ENCODE measurements around the gene BCKDK. TPM values are rescaled to one million over a fixed set of nuclear protein-coding genes. Genes with fewer than 3 reads are reported as not detected.

Gene BCKDK
- total RNA-seq, 1 experiment from 2014 or later = 49.3 TPM

DNA sequence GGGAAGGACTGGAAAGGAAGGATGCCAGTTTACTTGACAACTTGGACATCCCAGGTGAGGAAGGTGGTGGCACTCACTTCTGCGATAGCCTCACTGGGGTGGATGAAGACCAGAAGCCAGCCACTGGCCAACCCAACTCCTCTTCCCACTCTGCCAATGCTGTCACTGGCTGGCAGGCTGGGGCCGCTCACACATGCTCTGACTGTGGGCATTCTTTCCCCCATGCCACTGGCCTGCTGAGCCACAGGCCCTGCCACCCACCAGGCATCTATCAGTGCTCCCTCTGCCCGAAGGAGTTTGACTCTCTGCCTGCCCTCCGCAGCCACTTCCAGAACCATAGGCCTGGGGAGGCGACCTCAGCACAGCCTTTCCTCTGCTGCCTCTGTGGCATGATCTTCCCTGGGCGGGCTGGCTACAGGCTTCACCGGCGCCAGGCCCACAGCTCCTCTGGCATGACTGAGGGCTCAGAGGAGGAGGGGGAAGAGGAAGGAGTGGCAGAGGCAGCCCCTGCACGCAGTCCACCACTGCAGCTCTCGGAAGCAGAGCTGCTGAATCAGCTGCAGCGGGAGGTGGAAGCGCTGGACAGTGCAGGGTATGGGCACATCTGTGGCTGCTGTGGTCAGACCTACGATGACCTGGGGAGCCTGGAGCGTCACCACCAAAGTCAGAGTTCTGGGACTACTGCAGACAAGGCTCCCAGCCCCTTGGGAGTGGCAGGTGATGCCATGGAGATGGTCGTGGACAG is 29.4 kb upstream of the BCKDK start:
- H3K4me3 Mint-ChIP-seq (ENCODE audit: low read depth, unreplicated experiment) = no peak overlapping the region
- TF ChIP-seq, protein P1, sequence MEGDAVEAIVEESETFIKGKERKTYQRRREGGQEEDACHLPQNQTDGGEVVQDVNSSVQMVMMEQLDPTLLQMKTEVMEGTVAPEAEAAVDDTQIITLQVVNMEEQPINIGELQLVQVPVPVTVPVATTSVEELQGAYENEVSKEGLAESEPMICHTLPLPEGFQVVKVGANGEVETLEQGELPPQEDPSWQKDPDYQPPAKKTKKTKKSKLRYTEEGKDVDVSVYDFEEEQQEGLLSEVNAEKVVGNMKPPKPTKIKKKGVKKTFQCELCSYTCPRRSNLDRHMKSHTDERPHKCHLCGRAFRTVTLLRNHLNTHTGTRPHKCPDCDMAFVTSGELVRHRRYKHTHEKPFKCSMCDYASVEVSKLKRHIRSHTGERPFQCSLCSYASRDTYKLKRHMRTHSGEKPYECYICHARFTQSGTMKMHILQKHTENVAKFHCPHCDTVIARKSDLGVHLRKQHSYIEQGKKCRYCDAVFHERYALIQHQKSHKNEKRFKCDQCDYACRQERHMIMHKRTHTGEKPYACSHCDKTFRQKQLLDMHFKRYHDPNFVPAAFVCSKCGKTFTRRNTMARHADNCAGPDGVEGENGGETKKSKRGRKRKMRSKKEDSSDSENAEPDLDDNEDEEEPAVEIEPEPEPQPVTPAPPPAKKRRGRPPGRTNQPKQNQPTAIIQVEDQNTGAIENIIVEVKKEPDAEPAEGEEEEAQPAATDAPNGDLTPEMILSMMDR (IDR thresholded peaks at IDR 0.05; ENCODE audit: unreplicated experiment) = no peak
- peaks cover 13% of the 10 kb centered on the region for H3K4me1 Mint-ChIP-seq (ENCODE audit: low read depth, unreplicated experiment)
- intact Hi-C loops (cut with micrococcal nuclease; ENCODE audit: unreplicated experiment) = no loop called here
- no peak for DNase-seq
- peaks cover 69% of the 10 kb centered on the region for H3K36me3 Mint-ChIP-seq (ENCODE audit: insufficient read depth, unreplicated experiment)
- no peaks in the 10 kb centered on the region for H3K27me3 Mint-ChIP-seq (ENCODE audit: unreplicated experiment)
- no peaks in the 10 kb centered on the region for H3K9me3 Mint-ChIP-seq (ENCODE audit: low read depth, unreplicated experiment)
- BruUV-seq (replicated peaks) = no TSS peak
- CTCF ChIA-PET = no interaction called here
- H3K27ac Mint-ChIP-seq (ENCODE audit: unreplicated experiment) = no peak overlapping the region

DNA sequence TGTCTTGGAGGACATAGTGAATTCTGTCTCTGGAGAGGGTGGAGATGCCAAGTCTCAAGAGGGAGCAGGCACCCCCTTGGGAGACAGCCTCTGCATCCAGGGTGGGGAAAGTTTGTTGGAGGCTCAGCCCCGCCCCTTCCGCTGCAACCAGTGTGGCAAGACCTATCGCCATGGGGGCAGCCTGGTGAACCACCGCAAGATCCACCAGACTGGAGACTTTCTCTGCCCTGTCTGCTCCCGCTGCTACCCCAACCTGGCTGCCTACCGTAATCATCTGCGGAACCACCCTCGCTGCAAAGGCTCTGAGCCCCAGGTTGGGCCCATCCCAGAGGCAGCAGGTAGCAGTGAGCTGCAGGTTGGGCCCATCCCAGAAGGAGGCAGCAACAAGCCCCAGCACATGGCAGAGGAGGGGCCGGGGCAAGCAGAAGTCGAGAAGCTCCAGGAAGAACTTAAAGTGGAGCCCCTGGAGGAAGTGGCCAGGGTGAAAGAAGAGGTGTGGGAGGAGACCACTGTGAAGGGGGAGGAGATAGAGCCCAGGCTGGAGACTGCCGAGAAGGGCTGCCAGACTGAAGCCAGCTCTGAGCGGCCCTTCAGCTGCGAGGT is 28.7 kb upstream of the BCKDK start:
- CTCF ChIA-PET = no interaction called here
- Mint-ChIP-seq H3K4me3 (ENCODE audit: low read depth, unreplicated experiment) (no peak overlapping the region), H3K9me3 (ENCODE audit: low read depth, unreplicated experiment) (no peaks in the 10 kb centered on the region), H3K4me1 (ENCODE audit: low read depth, unreplicated experiment) (peaks cover 10% of the 10 kb centered on the region), H3K36me3 (ENCODE audit: insufficient read depth, unreplicated experiment) (peaks cover 62% of the 10 kb centered on the region), H3K27me3 (ENCODE audit: unreplicated experiment) (no peaks in the 10 kb centered on the region), H3K27ac (ENCODE audit: unreplicated experiment) (no peak overlapping the region)
- intact Hi-C loops (cut with micrococcal nuclease; ENCODE audit: unreplicated experiment) = no loop called here
- BruUV-seq (replicated peaks) = no TSS peak
- TF ChIP-seq, protein P1 (IDR thresholded peaks at IDR 0.05; ENCODE audit: unreplicated experiment) = no peak
- DNase-seq = no peak

DNA sequence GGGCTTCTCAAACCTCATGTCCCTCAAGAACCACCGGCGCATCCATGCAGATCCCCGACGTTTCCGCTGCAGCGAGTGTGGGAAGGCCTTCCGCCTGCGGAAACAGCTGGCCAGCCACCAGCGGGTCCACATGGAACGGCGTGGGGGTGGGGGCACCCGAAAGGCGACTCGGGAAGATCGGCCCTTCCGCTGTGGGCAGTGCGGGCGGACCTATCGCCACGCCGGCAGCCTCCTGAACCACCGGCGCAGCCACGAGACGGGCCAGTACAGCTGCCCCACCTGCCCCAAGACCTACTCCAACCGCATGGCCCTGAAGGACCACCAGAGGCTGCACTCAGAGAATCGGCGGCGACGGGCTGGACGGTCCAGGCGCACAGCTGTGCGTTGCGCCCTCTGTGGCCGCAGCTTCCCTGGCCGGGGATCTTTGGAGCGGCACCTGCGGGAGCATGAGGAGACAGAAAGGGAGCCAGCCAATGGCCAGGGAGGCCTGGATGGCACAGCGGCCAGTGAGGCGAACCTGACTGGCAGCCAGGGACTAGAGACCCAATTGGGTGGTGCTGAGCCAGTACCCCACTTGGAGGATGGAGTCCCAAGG is 28.1 kb upstream of the BCKDK start:
- no TSS peak for BruUV-seq (replicated peaks)
- H3K27ac Mint-ChIP-seq (ENCODE audit: unreplicated experiment) = no peak overlapping the region
- no peaks in the 10 kb centered on the region for H3K27me3 Mint-ChIP-seq (ENCODE audit: unreplicated experiment)
- peaks cover 3% of the 10 kb centered on the region for H3K4me1 Mint-ChIP-seq (ENCODE audit: low read depth, unreplicated experiment)
- intact Hi-C loops (cut with micrococcal nuclease; ENCODE audit: unreplicated experiment) = no loop called here
- H3K9me3 Mint-ChIP-seq (ENCODE audit: low read depth, unreplicated experiment) = no peaks in the 10 kb centered on the region
- H3K36me3 Mint-ChIP-seq (ENCODE audit: insufficient read depth, unreplicated experiment) = peaks cover 55% of the 10 kb centered on the region
- CTCF ChIA-PET = no interaction called here
- TF ChIP-seq, protein P1 (IDR thresholded peaks at IDR 0.05; ENCODE audit: unreplicated experiment) = no peak
- H3K4me3 Mint-ChIP-seq (ENCODE audit: low read depth, unreplicated experiment) = no peak overlapping the region
- DNase-seq = no peak

DNA sequence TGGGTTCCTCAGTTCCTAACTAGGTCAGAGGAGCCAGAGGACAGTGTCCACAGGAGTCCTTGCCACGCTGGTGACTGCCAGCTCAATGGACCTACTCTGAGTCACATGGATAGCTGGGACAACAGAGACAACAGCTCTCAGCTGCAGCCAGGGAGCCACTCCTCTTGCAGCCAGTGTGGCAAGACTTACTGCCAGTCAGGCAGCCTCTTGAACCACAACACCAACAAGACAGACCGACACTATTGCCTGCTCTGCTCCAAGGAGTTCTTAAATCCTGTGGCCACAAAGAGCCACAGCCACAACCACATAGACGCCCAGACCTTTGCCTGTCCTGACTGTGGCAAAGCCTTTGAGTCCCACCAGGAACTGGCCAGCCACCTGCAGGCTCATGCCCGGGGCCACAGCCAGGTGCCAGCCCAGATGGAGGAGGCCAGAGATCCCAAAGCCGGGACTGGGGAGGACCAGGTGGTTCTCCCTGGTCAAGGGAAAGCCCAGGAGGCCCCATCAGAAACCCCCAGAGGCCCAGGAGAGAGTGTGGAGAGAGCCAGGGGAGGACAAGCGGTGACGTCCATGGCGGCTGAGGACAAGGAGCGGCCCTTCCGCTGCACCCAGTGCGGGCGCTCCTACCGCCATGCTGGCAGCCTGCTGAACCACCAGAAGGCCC is 27.3 kb upstream of the BCKDK start:
- H3K27me3 Mint-ChIP-seq (ENCODE audit: unreplicated experiment) = no peaks in the 10 kb centered on the region
- CTCF ChIA-PET = no interaction called here
- H3K36me3 Mint-ChIP-seq (ENCODE audit: insufficient read depth, unreplicated experiment) = peaks cover 55% of the 10 kb centered on the region
- TF ChIP-seq, protein P1 (IDR thresholded peaks at IDR 0.05; ENCODE audit: unreplicated experiment) = no peak
- H3K4me3 Mint-ChIP-seq (ENCODE audit: low read depth, unreplicated experiment) = no peak overlapping the region
- H3K4me1 Mint-ChIP-seq (ENCODE audit: low read depth, unreplicated experiment) = no peaks in the 10 kb centered on the region
- no TSS peak for BruUV-seq (replicated peaks)
- intact Hi-C loops (cut with micrococcal nuclease; ENCODE audit: unreplicated experiment) = no loop called here
- no peak for DNase-seq
- no peaks in the 10 kb centered on the region for H3K9me3 Mint-ChIP-seq (ENCODE audit: low read depth, unreplicated experiment)
- H3K27ac Mint-ChIP-seq (ENCODE audit: unreplicated experiment) = peak overlapping the region; percentile 20

Data from Calu3 (cell line).